Mammary epithelial cell (primary cell): ENCODE results near the gene PLSCR4.

Source experiments
- EZH2 ChIP-seq: IDR thresholded peaks from 2 replicates; pipeline ENCODE4 v1.6.1; 2012; ENCODE audit warnings: low read length, inconsistent platforms, borderline replicate concordance
- TF ChIP-seq, protein P1 (sequence below), 2 donors: IDR thresholded peaks in 1 of 2; conservative IDR thresholded peaks in 1 of 2; 2 replicates each; pipeline ENCODE4 v1.5.1; 2011 to 2012; ENCODE audit warnings: inconsistent platforms in 2 of 2, low read length in 2 of 2, mild to moderate bottlenecking in 2 of 2, control low read depth in 1 of 2, low read depth in 1 of 2; ENCODE audit not compliant: insufficient read depth in 1 of 2; ENCODE audit errors: extremely low read depth in 1 of 2

DNA sequence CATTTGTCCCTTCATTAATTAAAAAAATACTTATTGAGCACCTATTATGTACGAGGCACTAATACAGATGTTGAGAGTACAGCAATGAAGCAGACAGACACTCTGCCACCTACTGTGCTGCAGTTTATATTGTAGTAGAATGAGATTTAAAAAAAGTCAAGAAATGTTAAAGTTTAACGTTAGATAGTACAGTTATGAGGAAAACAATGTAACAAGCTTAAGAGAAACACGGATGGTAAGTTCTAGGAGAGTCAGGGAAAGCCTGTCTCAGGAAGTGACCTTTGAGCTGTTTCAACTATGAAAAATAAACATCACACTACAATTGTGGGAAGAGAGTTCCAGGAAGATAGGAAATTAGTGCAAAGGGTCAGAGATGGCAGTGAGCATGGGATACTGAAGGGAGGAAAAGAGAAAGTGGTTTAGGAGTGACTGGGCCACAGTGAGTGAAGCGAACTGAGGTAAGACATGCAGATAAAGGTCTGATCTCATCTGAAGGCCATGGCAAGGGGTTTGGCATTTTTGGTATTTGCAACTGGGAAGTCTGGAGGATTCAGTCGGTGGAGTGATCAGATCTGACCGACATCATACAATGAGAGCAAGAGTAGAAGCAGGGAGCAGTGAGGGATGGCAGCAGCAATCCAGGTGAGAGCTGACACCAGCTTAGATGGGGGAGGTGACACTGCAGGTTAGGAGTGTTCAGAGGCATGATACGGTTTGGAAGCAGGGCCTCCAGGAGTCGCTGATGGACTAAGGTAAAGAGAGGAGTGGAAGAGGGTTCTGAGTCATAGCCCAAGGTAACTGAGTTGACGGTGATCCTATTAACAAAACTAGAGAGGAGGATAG is 28.5 kb downstream of the PLSCR4 start:
- TF ChIP-seq, protein P1, sequence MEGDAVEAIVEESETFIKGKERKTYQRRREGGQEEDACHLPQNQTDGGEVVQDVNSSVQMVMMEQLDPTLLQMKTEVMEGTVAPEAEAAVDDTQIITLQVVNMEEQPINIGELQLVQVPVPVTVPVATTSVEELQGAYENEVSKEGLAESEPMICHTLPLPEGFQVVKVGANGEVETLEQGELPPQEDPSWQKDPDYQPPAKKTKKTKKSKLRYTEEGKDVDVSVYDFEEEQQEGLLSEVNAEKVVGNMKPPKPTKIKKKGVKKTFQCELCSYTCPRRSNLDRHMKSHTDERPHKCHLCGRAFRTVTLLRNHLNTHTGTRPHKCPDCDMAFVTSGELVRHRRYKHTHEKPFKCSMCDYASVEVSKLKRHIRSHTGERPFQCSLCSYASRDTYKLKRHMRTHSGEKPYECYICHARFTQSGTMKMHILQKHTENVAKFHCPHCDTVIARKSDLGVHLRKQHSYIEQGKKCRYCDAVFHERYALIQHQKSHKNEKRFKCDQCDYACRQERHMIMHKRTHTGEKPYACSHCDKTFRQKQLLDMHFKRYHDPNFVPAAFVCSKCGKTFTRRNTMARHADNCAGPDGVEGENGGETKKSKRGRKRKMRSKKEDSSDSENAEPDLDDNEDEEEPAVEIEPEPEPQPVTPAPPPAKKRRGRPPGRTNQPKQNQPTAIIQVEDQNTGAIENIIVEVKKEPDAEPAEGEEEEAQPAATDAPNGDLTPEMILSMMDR (conservative IDR thresholded peaks at IDR 0.05 in 1 of 2, IDR thresholded peaks at IDR 0.05 in 1 of 2; ENCODE audit: extremely low read depth in 1 of 2, insufficient read depth in 1 of 2, low read depth in 1 of 2, low read length in 2 of 2) = no peak
- no peak for TF ChIP-seq EZH2
